ENCODE measurements around the gene TMEM208.

TMEM208 gene

DNA sequence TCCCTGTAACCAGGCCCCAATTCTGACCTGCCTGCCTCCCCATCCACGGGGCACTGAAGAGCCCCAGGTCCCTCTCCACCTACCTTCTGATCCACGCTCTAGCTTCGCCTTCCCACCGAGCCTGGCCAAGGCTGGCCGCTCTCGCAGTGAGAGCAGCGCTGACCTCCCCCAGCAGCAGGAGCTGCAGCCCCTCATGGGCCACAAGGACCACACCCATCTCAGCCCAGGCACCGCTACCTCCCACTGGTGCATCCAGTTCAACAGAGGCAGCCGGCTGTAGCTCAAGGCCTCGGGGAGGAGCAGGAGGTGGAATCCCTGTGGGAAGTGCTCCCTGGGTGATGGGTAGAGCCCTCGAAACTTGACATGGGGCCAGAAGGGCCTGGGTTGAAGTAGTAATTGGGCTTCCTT is 44.0 kb downstream of the TMEM208 start:
- no peak overlapping the region for H3K4me3 ChIP-seq (ENCODE audit: low read depth, low read length)
- TF ChIP-seq, protein P1, sequence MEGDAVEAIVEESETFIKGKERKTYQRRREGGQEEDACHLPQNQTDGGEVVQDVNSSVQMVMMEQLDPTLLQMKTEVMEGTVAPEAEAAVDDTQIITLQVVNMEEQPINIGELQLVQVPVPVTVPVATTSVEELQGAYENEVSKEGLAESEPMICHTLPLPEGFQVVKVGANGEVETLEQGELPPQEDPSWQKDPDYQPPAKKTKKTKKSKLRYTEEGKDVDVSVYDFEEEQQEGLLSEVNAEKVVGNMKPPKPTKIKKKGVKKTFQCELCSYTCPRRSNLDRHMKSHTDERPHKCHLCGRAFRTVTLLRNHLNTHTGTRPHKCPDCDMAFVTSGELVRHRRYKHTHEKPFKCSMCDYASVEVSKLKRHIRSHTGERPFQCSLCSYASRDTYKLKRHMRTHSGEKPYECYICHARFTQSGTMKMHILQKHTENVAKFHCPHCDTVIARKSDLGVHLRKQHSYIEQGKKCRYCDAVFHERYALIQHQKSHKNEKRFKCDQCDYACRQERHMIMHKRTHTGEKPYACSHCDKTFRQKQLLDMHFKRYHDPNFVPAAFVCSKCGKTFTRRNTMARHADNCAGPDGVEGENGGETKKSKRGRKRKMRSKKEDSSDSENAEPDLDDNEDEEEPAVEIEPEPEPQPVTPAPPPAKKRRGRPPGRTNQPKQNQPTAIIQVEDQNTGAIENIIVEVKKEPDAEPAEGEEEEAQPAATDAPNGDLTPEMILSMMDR (IDR thresholded peaks at IDR 0.05; ENCODE audit: borderline replicate concordance, insufficient read depth, low read depth, low read length), result no peak

DNA sequence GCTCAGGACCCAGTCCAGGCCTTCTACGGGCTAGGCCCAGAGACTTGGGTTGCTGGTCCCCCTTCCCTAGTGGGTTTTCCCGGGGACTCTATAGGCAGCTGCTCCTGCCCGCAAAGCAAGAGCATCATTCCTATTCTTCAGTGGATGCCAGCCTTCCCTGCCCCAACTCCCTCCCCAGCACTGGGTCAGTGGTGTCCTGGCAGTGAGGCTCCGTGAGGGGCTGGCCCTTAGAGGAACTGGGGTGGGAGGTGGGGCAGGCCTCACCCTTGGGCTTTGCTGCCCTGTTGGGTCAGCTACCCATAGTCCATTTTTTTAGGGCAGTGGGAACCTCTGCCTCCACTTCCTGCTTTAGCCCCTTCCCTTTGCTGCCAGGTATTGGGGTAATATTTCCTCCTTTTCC is 44.5 kb downstream of the TMEM208 start:
- TF ChIP-seq, protein P1 (IDR thresholded peaks at IDR 0.05; ENCODE audit: borderline replicate concordance, insufficient read depth, low read depth, low read length), result no peak
- H3K4me3 ChIP-seq (ENCODE audit: low read depth, low read length), result no peak overlapping the region

DNA sequence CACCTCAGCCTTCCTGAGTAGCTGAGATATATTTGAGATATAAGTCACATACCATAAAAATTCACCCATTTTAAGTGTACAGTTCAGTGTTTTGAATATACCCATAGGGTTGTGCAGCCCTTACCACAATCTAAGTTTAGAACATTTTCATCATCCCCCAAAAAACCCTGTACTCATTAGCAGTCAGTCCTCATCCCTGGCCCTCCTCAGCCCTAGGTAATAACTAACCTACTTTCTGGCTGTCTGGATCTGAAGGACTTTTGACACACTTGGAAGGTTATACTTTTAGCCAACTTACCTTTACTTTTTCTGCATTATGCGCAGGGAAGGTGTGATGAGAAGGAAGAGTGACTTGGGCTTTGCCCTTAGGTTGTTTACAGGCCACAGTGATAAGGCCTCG is 48.4 kb downstream of the TMEM208 start:
- H3K4me3 ChIP-seq (ENCODE audit: low read depth, low read length), result no peak overlapping the region
- TF ChIP-seq, protein P1 (IDR thresholded peaks at IDR 0.05; ENCODE audit: borderline replicate concordance, insufficient read depth, low read depth, low read length), result no peak

DNA sequence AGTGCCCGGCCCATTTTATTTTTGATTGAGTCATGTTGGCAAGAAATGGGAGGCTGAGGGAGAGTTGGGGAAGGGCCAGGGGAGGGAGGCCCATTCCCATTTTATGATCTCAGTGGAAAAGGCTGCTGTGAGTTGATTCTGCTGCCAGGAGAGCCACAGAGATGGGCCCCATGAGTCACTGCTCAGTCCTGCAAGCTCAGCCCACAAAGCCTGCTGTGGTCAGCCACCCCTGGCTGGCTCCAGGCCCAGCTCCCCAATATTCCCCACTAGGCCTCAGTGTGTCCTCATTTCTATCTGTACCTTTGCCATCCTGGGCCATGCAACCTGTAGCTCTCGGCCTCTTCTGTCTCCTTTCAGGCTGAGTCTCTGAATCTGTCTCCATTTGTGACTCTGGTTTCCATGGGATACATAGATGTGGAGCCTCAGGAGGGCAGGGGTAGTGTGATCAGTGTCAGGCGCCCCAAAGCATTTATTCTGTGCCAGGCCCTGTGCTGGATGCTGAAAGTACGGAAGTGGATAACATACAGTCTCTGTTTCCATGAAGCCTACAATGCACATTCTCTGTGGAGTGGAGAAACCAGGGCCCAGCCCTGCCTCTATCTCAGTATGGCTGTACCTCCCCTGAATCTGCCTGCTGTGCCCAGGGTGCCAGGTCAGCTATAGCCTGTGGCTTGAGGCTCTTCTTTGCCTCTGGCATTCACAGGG is 50.5 kb downstream of the TMEM208 start:
- H3K4me3 ChIP-seq (ENCODE audit: low read depth, low read length), result no peak overlapping the region
- TF ChIP-seq, protein P1 (IDR thresholded peaks at IDR 0.05; ENCODE audit: borderline replicate concordance, insufficient read depth, low read depth, low read length), result no peak

DNA sequence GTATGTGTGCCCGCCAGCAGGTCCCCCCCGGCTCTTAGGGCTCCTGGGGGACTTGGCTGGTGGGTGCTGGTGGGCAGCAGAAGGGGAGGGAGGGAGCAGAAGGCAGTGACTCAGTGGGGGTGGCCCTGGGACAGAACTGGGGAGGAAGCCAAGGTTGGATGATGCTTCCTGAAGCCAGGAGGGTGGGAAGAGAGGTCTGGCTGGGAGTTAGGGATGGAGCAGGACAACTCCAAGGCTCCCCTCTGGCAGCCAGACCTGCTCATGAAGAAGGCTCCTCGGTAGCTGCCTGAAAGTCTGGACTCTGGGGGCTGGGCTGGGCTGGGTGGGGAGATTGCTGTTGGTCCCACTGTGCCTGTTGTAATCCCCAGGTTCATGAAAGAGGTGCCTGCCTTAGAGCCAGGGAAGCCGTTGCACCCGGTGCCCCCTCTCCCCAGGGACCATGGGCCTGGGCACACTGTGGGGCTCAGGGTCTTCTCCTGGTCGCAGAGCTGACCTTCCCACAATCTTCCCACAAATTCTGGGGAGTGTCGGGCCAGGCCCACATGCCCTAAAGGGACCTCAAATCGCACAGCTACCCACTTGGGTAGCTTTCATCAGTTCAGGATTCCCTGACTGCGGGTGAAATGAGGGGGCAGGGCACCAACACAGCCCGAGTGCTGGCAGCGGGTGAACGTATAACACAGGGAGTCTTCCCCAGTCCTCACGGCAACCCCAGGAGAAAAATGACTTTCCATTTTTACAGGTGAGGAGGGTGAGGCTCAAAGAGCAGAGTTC is 51.3 kb downstream of the TMEM208 start:
- H3K4me3 ChIP-seq (ENCODE audit: low read depth, low read length), result peak overlapping the region; percentile 26
- TF ChIP-seq, protein P1 (IDR thresholded peaks at IDR 0.05; ENCODE audit: borderline replicate concordance, insufficient read depth, low read depth, low read length), result no peak
